SHP77 (cell line): ENCODE data around the gene TRDN.

Source experiments
- DNase-seq, 2 experiments: peaks; one replicate each; lab custom pipeline; 2025; lab: John Stamatoyannopoulos, UW

The TRDN gene

GRCh38 chr6:123636782-123637181, at the start of gene TRDN:
TSS of gene TRDN (minus strand) at chr6:123636950. CDS start at chr6:123636775, 175 bp downstream.
- DNase-seq: no peak

GRCh38 chr6:123681957-123682462, 45.3 kb upstream of the TRDN start:
- DNase-seq: no peak

- no peak for DNase-seq
Measured at GRCh38 chr6:123677897-123678296, 41.1 kb upstream of the TRDN start.

- DNase-seq: no peak
Measured at GRCh38 chr6:123676793-123677192, 40.0 kb upstream of the TRDN start.

- no peak for DNase-seq
Measured at GRCh38 chr6:123668965-123669591, 32.3 kb upstream of the TRDN start.

- no peak for DNase-seq
Measured at GRCh38 chr6:123668063-123668462, 31.3 kb upstream of the TRDN start.

- no peak for DNase-seq
Measured at GRCh38 chr6:123663436-123663835, 26.7 kb upstream of the TRDN start.

- no peak for DNase-seq
Measured at GRCh38 chr6:123662757-123663156, 26.0 kb upstream of the TRDN start.

GRCh38 chr6:123661105-123661891, 24.5 kb upstream of the TRDN start:
- no peak for DNase-seq

GRCh38 chr6:123659960-123660748, 23.4 kb upstream of the TRDN start:
- no peak for DNase-seq

- DNase-seq: no peak
Measured at GRCh38 chr6:123658848-123659247, 22.1 kb upstream of the TRDN start.

GRCh38 chr6:123655521-123656306, 19.0 kb upstream of the TRDN start:
- DNase-seq: no peak

GRCh38 chr6:123648723-123649122, 12.0 kb upstream of the TRDN start:
- DNase-seq: no peak

GRCh38 chr6:123648020-123648580, 11.3 kb upstream of the TRDN start:
- DNase-seq: no peak

- DNase-seq: no peak
Measured at GRCh38 chr6:123641497-123641896, 4.7 kb upstream of the TRDN start.

GRCh38 chr6:123640567-123641187, 3.9 kb upstream of the TRDN start:
- no peak for DNase-seq

GRCh38 chr6:123638865-123639264, 2.1 kb upstream of the TRDN start:
- no peak for DNase-seq

- DNase-seq: no peak
Measured at GRCh38 chr6:123636282-123636681, 468 bp downstream of the TRDN start.

GRCh38 chr6:123635567-123635966, 1.2 kb downstream of the TRDN start:
- no peak for DNase-seq

GRCh38 chr6:123635144-123635543, 1.6 kb downstream of the TRDN start:
- DNase-seq: no peak

GRCh38 chr6:123632641-123633040, 4.1 kb downstream of the TRDN start:
- peak in 1 of 2 experiments; percentile 24 for DNase-seq
